RWPE2 (cell line): ENCODE measurements around the gene C18orf63.
"Not testable (repeated sequence)": the region's sequence is repeated elsewhere in the genome, so short reads cannot be mapped to it uniquely, and the experiment has no call there.

ENCODE experiments used
- ATAC-seq: fragments of 200-7000 bp; cut with Tn5 transposase; 3 replicates; pipeline ENCODE4 v1.9.1; 2021; ENCODE audit warnings: low read depth
- DNase-seq: peaks from one replicate; pipeline ENCODE4 v3.0.0-alpha.2; 2020; ENCODE audit warnings: low spot score
- H3K27ac ChIP-seq: fragments of 450-650 bp; 2 replicates; pipeline ENCODE4 v1.5.1; 2017; ENCODE audit warnings: mild to moderate bottlenecking; ENCODE audit not compliant: poor library complexity, severe bottlenecking
- H3K27me3 ChIP-seq: fragments of 250-450 bp; sonication (Bioruptor Pico); 2 replicates; pipeline ENCODE4 v1.5.1; 2021; ENCODE audit warnings: mild to moderate bottlenecking, moderate library complexity; ENCODE audit not compliant: insufficient read depth, poor library complexity, severe bottlenecking
- H3K36me3 ChIP-seq: fragments of 250-450 bp; sonication (Bioruptor Pico); 2 replicates; pipeline ENCODE4 v1.5.1; 2020; ENCODE audit warnings: low read depth, mild to moderate bottlenecking, moderate library complexity
- H3K4me1 ChIP-seq: fragments of 250-450 bp; sonication (Bioruptor Pico); 2 replicates; pipeline ENCODE4 v1.5.1; 2021; ENCODE audit warnings: mild to moderate bottlenecking, moderate library complexity; ENCODE audit not compliant: insufficient read depth, poor library complexity, severe bottlenecking
- H3K4me3 ChIP-seq: fragments of 250-450 bp; sonication (Bioruptor Pico); 2 replicates; pipeline ENCODE4 v1.5.1; 2021; ENCODE audit warnings: mild to moderate bottlenecking, moderate library complexity; ENCODE audit not compliant: severe bottlenecking
- H3K9me3 ChIP-seq: fragments of 250-450 bp; sonication (Bioruptor Pico); 2 replicates; pipeline ENCODE4 v1.5.1; 2021; ENCODE audit warnings: mild to moderate bottlenecking, moderate library complexity; ENCODE audit not compliant: severe bottlenecking
- CTCF ChIP-seq: fragments of 450-650 bp; IDR thresholded peaks from one replicate; pipeline ENCODE4 v1.5.1; 2017; ENCODE audit warnings: mild to moderate bottlenecking, moderate library complexity; ENCODE audit not compliant: poor library complexity, severe bottlenecking

Gene C18orf63

GRCh38 chr18:74284980-74285355 lies 30.7 kb upstream of the C18orf63 start:
- H3K27me3 ChIP-seq, result no peaks in the 10 kb centered on the region
- H3K9me3 ChIP-seq, result no peaks in the 10 kb centered on the region
- H3K27ac ChIP-seq, result no peak overlapping the region
- ATAC-seq (no peak), DNase-seq (no peak)
- no peak overlapping the region for H3K4me3 ChIP-seq
- TF ChIP-seq CTCF, result no peak
- no peaks in the 10 kb centered on the region for H3K36me3 ChIP-seq
- H3K4me1 ChIP-seq, result peaks cover 6% of the 10 kb centered on the region

GRCh38 chr18:74285583-74285982 lies 30.1 kb upstream of the C18orf63 start:
- ATAC-seq, H3K4me1 ChIP-seq, H3K27ac ChIP-seq, H3K27me3 ChIP-seq, H3K4me3 ChIP-seq, H3K36me3 ChIP-seq, DNase-seq, H3K9me3 ChIP-seq: not testable (repeated sequence)

- no peak for TF ChIP-seq CTCF
- Histone ChIP-seq H3K4me3 (no peak overlapping the region), H3K27me3 (no peaks in the 10 kb centered on the region), H3K9me3 (no peaks in the 10 kb centered on the region), H3K4me1 (peaks cover 6% of the 10 kb centered on the region), H3K27ac (no peak overlapping the region), H3K36me3 (no peaks in the 10 kb centered on the region)
- DNase-seq (no peak), ATAC-seq (0 out of 3 replicates have a peak, but pooled peaks have one; percentile 16)
Measured at GRCh38 chr18:74286106-74286855, 29.4 kb upstream of the C18orf63 start.

- Histone ChIP-seq H3K27ac (no peak overlapping the region), H3K27me3 (no peaks in the 10 kb centered on the region), H3K9me3 (no peaks in the 10 kb centered on the region), H3K36me3 (no peaks in the 10 kb centered on the region), H3K4me1 (peaks cover 6% of the 10 kb centered on the region), H3K4me3 (no peak overlapping the region)
- no peak for ATAC-seq
- TF ChIP-seq CTCF, result no peak
- DNase-seq, result no peak
Measured at GRCh38 chr18:74286856-74287255, 28.8 kb upstream of the C18orf63 start.

- Histone ChIP-seq H3K9me3 (no peaks in the 10 kb centered on the region), H3K4me1 (peaks cover 6% of the 10 kb centered on the region), H3K36me3 (no peaks in the 10 kb centered on the region), H3K27me3 (no peaks in the 10 kb centered on the region), H3K4me3 (no peak overlapping the region), H3K27ac (no peak overlapping the region)
- no peak for ATAC-seq
- DNase-seq, result no peak
- TF ChIP-seq CTCF, result no peak
Measured at GRCh38 chr18:74288041-74288440, 27.6 kb upstream of the C18orf63 start.
